Peyer's patch (tissue), 4 donors: ENCODE results near the gene VPS26C.

ENCODE experiments used
- CTCF ChIP-seq, 6 experiments: fragments of 450-650 bp in 4 of 6; fragments of 200-600 bp in 2 of 6; sonication (generic) in 1 of 6; IDR thresholded peaks; one replicate each; pipeline ENCODE4 v1.5.1; 2017 to 2019; ENCODE audit warnings: antibody characterized with exemption in 6 of 6, mild to moderate bottlenecking in 3 of 6, moderate library complexity in 1 of 6
- POLR2A ChIP-seq, 2 donors: fragments of 450-650 bp; IDR thresholded peaks; one replicate each; pipeline ENCODE4 v1.5.1; 2017; ENCODE audit warnings: antibody characterized with exemption in 2 of 2, mild to moderate bottlenecking in 2 of 2, moderate library complexity in 2 of 2

GRCh38 chr21:37232274-37233018 lies 34.7 kb downstream of the VPS26C start:
- no peak for TF ChIP-seq POLR2A (IDR thresholded peaks at IDR 0.05)
- no peak for TF ChIP-seq CTCF (IDR thresholded peaks at IDR 0.05)
